NCI-H510A (cell line): ENCODE measurements around the gene LRRC14B.
"Not testable (repeated sequence)": the region's sequence is repeated elsewhere in the genome, so short reads cannot be mapped to it uniquely, and the experiment has no call there.

Experiments used
- DNase-seq: peaks from one replicate; lab custom pipeline; 2025; lab: John Stamatoyannopoulos, UW

Gene LRRC14B

GRCh38 chr5:241045-241669, 49.9 kb downstream of the LRRC14B start:
- DNase-seq = not testable (repeated sequence)

- not testable (repeated sequence) for DNase-seq
Observed at GRCh38 chr5:243683-244367, 52.5 kb downstream of the LRRC14B start.

GRCh38 chr5:245717-246116, 54.4 kb downstream of the LRRC14B start:
- DNase-seq = not testable (repeated sequence)
